ENCODE data around the gene RAB38. TPM values are rescaled to one million over a fixed set of nuclear protein-coding genes. Genes with fewer than 3 reads are reported as not detected.

The RAB38 gene
- total RNA-seq, 1 experiment from 2014 or later: 18.7 TPM

DNA sequence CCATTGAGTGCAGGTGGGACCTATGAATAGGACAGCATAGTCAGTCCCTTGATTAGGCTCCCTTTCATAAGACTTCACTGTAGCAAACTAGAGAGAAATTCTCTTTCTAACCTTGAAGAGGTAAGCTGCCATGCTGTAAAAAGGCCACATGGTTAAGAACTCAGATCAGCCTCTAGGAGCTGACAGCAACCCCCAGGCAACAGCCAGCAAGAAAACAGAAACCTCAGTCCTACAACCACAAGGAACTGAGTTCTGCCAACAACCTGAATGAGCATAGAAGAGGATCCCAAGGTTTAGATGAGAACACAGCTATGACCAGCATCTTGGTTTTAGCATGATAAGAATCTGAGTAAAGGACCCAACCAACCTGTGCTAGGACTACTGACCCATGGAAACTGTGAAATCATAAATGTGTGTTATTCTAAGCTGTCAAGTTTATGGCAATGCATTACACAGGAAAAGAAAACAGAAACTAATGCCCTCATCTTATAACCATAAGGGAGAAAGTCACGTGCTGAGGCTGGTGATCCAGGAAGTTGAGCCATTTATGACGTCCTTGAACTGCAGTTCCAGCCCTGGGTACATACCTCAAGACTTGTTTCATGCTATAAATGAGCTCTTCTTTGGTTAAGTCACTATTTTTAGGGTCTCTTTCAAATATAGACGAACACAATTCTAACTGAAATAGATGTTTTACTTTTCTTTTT lies 43.3 kb downstream of the RAB38 start:
- Histone ChIP-seq H3K27me3 (ENCODE audit: insufficient read depth, low read length) (no peaks in the 10 kb centered on the region), H3K18ac (ENCODE audit: insufficient read length, low read depth, low read length) (no peak overlapping the region), H3K4me2 (ENCODE audit: insufficient read depth, insufficient read length, low read length) (no peak overlapping the region), H3K79me2 (ENCODE audit: insufficient read depth, low read length) (no peaks in the 10 kb centered on the region), H3K23ac (ENCODE audit: insufficient read length, low read depth, low read length) (no peak overlapping the region), H2BK120ac (ENCODE audit: low read depth, low read length, poor library complexity, severe bottlenecking) (no peak overlapping the region), H4K5ac (ENCODE audit: insufficient read length, low read depth, low read length) (no peak overlapping the region), H4K91ac (ENCODE audit: insufficient read length, low read depth, low read length) (no peak overlapping the region), H3K23me2 (ENCODE audit: insufficient read length, low read depth, low read length, poor library complexity, severe bottlenecking) (no peaks in the 10 kb centered on the region), H3K14ac (ENCODE audit: insufficient read depth, low read length) (no peak overlapping the region), H3T11ph (ENCODE audit: low read length) (no peak overlapping the region), H3K56ac (ENCODE audit: insufficient read length, low read depth, low read length) (no peak overlapping the region), H2AFZ (ENCODE audit: low read length) (no peak overlapping the region), H2BK5ac (ENCODE audit: insufficient read length, low read length) (no peak overlapping the region), H4K8ac (replicated peaks; ENCODE audit: insufficient read length, low read depth, low read length) (no peak overlapping the region), H2BK15ac (ENCODE audit: low read depth, low read length) (no peak overlapping the region), H3K27ac (ENCODE audit: insufficient read length, low read depth, low read length) (no peak overlapping the region), H3K9ac (ENCODE audit: extremely low read depth, insufficient read length, low read length) (no peak overlapping the region), H2AK5ac (ENCODE audit: insufficient read length, low read length) (no peak overlapping the region), H2BK12ac (ENCODE audit: insufficient read length, low read depth, low read length) (no peak overlapping the region), H4K20me1 (ENCODE audit: control insufficient read depth, insufficient read depth, insufficient read length) (no peaks in the 10 kb centered on the region), H3K79me1 (ENCODE audit: insufficient read depth, low read depth, low read length, poor library complexity, severe bottlenecking) (no peaks in the 10 kb centered on the region), H3K4ac (ENCODE audit: low read depth, low read length) (no peak overlapping the region), H2BK20ac (ENCODE audit: low read depth, low read length, poor library complexity, severe bottlenecking) (no peak overlapping the region), H3K9me3 (ENCODE audit: control insufficient read depth, low read depth, low read length) (no peaks in the 10 kb centered on the region), H3K4me1 (ENCODE audit: insufficient read depth, low read length) (no peaks in the 10 kb centered on the region)
- Mint-ChIP-seq H3K4me3 (no peak overlapping the region), H3K9me3 (no peaks in the 10 kb centered on the region), H3K27ac (no peak overlapping the region), H3K27me3 (ENCODE audit: low read depth) (no peaks in the 10 kb centered on the region), H3K36me3 (ENCODE audit: insufficient read depth in 1 of 3, low read depth in 3 of 3) (peaks cover 0 to 9% (median 6%) of the 10 kb centered on the region in 3 experiments; a peak in 3 of 7 replicates), H3K4me1 (no peaks in the 10 kb centered on the region)
- WGBS (ENCODE audit: extremely low coverage, insufficient read length, low lambda C conversion rate): no CpG with 5 or more reads among the region's 3 CpGs
- TF ChIP-seq, protein P1, sequence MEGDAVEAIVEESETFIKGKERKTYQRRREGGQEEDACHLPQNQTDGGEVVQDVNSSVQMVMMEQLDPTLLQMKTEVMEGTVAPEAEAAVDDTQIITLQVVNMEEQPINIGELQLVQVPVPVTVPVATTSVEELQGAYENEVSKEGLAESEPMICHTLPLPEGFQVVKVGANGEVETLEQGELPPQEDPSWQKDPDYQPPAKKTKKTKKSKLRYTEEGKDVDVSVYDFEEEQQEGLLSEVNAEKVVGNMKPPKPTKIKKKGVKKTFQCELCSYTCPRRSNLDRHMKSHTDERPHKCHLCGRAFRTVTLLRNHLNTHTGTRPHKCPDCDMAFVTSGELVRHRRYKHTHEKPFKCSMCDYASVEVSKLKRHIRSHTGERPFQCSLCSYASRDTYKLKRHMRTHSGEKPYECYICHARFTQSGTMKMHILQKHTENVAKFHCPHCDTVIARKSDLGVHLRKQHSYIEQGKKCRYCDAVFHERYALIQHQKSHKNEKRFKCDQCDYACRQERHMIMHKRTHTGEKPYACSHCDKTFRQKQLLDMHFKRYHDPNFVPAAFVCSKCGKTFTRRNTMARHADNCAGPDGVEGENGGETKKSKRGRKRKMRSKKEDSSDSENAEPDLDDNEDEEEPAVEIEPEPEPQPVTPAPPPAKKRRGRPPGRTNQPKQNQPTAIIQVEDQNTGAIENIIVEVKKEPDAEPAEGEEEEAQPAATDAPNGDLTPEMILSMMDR (conservative IDR thresholded peaks at IDR 0.05): no peak
- DNase-seq: no peak

Measured in H9 (cell line).